HUES48 (cell line): ENCODE measurements around the gene LRRTM1.

Experiments
- H3K27ac ChIP-seq: one replicate; pipeline ENCODE4 v1.7.0; 2013; ENCODE audit warnings: low read depth, low read length, inconsistent platforms
- H3K27me3 ChIP-seq: 2 replicates; pipeline ENCODE4 v1.6.1; 2013; ENCODE audit warnings: mild to moderate bottlenecking, low read length; ENCODE audit not compliant: control insufficient read depth, insufficient read depth
- H3K36me3 ChIP-seq: 2 replicates; pipeline ENCODE4 v1.6.1; 2013; ENCODE audit warnings: low read length; ENCODE audit not compliant: control insufficient read depth, insufficient read depth
- H3K4me1 ChIP-seq: 2 replicates; pipeline ENCODE4 v1.6.1; 2013; ENCODE audit warnings: mild to moderate bottlenecking, low read length; ENCODE audit not compliant: control insufficient read depth, insufficient read depth
- H3K4me3 ChIP-seq: 2 replicates; pipeline ENCODE4 v1.5.1; 2013; ENCODE audit warnings: mild to moderate bottlenecking, low read depth, low read length
- H3K9ac ChIP-seq: 2 replicates; pipeline ENCODE4 v1.6.1; 2013; ENCODE audit warnings: mild to moderate bottlenecking, low read depth, low read length, moderate library complexity
- H3K9me3 ChIP-seq: 2 replicates; pipeline ENCODE4 v1.6.1; 2013; ENCODE audit warnings: low read length; ENCODE audit not compliant: control insufficient read depth, insufficient read depth

The LRRTM1 gene, protein sequence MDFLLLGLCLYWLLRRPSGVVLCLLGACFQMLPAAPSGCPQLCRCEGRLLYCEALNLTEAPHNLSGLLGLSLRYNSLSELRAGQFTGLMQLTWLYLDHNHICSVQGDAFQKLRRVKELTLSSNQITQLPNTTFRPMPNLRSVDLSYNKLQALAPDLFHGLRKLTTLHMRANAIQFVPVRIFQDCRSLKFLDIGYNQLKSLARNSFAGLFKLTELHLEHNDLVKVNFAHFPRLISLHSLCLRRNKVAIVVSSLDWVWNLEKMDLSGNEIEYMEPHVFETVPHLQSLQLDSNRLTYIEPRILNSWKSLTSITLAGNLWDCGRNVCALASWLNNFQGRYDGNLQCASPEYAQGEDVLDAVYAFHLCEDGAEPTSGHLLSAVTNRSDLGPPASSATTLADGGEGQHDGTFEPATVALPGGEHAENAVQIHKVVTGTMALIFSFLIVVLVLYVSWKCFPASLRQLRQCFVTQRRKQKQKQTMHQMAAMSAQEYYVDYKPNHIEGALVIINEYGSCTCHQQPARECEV

DNA sequence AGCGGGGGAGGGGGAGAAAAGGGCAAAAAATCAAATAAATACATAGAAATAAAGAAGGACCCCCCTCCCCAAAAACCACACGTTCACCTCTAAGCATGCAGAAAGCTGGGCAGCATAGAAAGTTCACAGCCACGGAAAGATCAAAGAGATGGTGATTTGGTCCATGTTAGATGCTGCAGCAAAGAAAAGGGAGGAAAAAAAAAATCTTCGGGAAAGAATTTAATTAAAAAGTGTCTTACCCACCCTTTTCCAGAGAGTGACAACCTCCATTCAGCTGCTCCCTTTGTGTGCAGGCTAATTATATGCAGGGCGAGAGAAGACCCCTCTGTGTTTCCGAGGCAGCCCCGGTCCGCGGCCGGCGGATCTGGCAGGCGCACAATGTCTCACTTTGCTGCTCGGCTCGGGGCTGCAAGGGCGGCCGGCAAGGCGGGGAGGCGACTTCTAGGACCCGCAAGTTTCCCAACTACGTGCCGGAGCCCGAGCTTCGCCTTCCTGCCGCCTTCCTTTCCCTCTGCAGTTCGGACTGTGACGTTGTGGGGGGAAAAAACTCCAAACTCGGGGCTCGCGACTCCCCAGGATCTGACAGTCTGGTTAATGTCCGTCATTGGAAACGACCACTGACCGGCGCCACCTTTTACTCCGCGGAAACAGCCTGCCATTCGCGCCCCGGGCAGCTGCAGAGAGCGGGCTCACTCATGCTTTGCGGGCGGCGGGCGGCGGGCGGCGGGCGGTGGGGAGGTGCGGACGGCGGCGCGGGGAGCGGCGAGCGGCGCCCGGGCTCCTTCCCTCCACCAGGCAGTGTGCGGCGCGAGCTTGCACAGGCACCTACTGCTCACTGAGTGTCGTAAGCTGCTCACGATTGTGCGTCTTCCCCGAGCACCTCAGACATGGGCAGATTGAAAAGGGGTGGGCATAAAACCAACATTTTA is at the start of gene LRRTM1:
Gene LRRTM1, minus strand, starts transcription at position 844 of the 929 bp plus-strand sequence. CDS start 933 bp downstream, outside the sequence.
- no peaks in the 10 kb centered on the region for H3K9me3 ChIP-seq
- H3K27ac ChIP-seq: no peak within 1 kb of the TSS
- peak within 1 kb of the TSS; percentile 61 for H3K4me3 ChIP-seq
- peaks cover 80% of the 10 kb centered on the region for H3K27me3 ChIP-seq
- H3K36me3 ChIP-seq: no peaks in the 10 kb centered on the region
- H3K4me1 ChIP-seq: peaks cover 50% of the 10 kb centered on the region
- no peak within 1 kb of the TSS for H3K9ac ChIP-seq

DNA sequence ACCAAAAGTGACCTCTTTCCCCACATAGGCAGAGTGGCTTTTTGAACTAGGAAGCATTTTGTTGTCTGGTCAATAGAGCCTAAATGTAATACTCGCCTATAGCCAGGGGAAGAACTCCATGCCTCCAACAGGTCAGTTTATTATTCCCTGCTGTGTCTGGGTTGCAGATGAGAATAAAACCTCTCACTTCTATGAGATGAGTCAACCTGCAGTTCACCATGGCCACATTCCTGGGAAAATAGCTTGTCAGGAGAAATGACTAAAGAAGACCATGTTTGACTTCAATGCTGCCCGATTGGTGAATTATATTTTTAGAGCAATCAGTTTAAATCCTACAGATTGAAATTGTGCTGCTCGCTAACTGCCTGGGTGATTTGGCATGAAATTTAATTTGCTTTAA is 46.7 kb upstream of the LRRTM1 start:
- Histone ChIP-seq H3K36me3 (no peaks in the 10 kb centered on the region), H3K4me1 (peaks cover 27% of the 10 kb centered on the region), H3K4me3 (no peak overlapping the region), H3K9ac (no peak overlapping the region), H3K27ac (no peak overlapping the region), H3K9me3 (no peaks in the 10 kb centered on the region), H3K27me3 (no peaks in the 10 kb centered on the region)

DNA sequence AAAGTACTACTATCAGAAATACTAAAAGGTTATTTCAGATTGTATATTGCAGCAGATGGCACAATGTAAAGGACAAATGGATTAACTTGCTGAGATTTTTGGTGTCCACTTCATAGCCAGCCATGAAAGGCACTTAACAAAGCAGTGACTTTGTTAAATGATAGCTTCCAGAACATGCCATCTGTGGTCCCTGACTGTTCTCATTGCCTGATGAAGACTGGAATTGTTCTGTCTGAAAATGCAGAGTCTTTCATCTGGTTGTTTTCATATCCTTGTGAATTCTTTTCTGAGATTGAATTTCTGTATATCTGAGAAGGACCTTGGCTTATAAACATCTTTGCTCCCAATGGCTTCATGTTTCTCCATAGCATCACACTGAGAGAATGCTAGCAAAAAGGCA is 44.4 kb upstream of the LRRTM1 start:
- Histone ChIP-seq H3K9ac (no peak overlapping the region), H3K4me1 (peaks cover 27% of the 10 kb centered on the region), H3K36me3 (no peaks in the 10 kb centered on the region), H3K27ac (peak overlapping the region; percentile 24), H3K4me3 (no peak overlapping the region), H3K27me3 (no peaks in the 10 kb centered on the region), H3K9me3 (no peaks in the 10 kb centered on the region)

DNA sequence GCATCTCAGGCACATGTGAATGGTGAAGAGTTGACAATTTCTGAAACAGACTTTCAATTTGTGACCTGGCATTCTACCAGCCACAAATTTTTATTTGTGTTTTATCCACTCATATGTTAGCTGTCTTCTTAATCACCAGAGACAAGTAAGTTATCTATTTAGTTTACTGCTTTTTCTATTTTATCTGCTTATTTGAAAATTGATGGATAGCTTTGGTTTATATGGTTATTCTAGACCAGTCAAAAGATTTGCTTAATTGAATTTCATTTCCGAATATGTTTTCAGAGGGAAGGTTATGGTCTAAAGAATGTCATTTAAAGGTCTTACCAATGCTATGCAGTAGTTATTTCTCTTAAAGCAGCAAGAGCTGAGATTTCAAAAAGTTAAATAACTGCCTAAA is 43.5 kb upstream of the LRRTM1 start:
- Histone ChIP-seq H3K4me1 (peaks cover 27% of the 10 kb centered on the region), H3K4me3 (no peak overlapping the region), H3K27ac (no peak overlapping the region), H3K9ac (no peak overlapping the region), H3K9me3 (no peaks in the 10 kb centered on the region), H3K27me3 (no peaks in the 10 kb centered on the region), H3K36me3 (no peaks in the 10 kb centered on the region)

DNA sequence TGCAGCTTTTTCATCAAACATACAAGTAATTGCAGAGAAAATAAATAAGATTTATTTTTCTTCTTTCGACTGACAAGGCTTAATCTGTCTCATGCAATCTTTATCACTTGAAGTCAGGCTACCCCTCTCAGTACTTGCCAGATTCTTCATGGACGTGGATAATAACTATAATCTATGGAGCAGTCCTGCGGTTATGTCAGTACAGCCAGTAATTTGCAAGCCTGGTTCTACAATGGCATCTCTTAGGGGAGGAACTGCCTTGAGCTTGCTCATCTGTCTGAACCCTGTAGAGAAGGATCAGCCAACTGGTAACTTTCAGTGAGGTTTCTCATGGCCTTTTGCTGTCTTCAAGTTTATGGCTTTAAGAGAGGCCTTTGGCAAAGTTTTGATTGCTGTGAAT is 35.5 kb upstream of the LRRTM1 start:
- Histone ChIP-seq H3K4me3 (no peak overlapping the region), H3K27me3 (no peaks in the 10 kb centered on the region), H3K9me3 (no peaks in the 10 kb centered on the region), H3K27ac (no peak overlapping the region), H3K36me3 (no peaks in the 10 kb centered on the region), H3K9ac (no peak overlapping the region), H3K4me1 (no peaks in the 10 kb centered on the region)

DNA sequence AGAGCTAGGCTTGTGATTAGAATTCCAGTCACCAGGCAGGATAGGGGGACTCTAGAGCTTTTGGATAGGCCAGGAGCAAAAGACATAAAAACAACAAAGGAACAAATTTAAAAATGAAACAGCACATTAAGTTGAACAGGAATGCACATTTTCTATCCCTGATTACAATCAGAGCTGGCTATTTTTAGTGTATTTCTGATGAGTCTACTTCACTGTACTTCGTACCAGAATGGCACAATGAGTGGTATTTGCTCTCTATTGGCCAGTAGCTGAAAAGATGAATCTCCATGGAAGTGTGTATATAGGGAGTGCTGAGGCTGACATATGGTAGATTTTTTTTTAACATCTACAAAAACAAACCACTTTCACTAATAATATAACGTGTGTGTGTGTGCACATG is 34.2 kb upstream of the LRRTM1 start:
- H3K27ac ChIP-seq: no peak overlapping the region
- no peak overlapping the region for H3K4me3 ChIP-seq
- H3K9me3 ChIP-seq: no peaks in the 10 kb centered on the region
- H3K27me3 ChIP-seq: no peaks in the 10 kb centered on the region
- no peaks in the 10 kb centered on the region for H3K36me3 ChIP-seq
- no peaks in the 10 kb centered on the region for H3K4me1 ChIP-seq
- H3K9ac ChIP-seq: no peak overlapping the region

DNA sequence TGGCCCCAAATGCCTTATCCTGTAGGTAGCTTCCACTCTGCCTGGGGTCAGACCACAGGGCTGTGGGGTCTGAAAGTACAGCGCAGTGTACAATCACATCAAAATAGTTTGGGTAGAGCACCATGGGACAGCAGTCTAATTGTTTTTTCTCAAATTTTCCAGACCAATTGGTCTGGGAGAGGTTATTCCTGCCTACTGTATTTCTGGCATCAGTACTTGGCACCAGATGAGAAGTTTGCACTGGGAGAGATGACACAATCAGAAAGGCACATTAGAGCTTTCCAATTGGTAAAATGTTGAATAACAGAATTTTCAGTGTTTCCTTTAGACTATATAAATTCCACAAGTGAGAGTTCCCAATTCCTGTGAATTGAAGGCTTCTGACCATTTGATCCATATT is 30.9 kb upstream of the LRRTM1 start:
- Histone ChIP-seq H3K27ac (no peak overlapping the region), H3K9ac (no peak overlapping the region), H3K4me3 (no peak overlapping the region), H3K27me3 (no peaks in the 10 kb centered on the region), H3K4me1 (peaks cover 2% of the 10 kb centered on the region; the same call in 1 of the 2 replicates), H3K36me3 (no peaks in the 10 kb centered on the region), H3K9me3 (no peaks in the 10 kb centered on the region)

DNA sequence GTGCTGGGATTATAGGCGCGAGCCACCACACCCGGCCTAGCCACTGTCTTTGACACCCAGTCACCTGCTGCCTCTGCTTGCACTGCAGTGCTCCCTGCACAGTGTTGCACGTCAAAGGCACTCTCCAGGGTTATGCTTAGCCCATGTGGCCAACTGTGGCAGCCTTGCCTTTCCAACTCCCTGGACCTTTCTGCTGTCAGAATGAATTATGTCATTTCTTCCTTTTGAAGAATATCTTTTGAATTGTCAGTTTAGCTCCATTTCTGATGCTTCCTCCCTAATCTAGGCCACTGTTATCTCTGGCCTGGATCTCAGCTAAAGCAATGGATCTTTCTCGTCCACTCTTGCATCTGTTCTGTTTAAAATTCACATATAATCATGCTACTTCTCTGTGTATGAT is 29.3 kb upstream of the LRRTM1 start:
- H3K4me3 ChIP-seq: no peak overlapping the region
- no peaks in the 10 kb centered on the region for H3K36me3 ChIP-seq
- peaks cover 9% of the 10 kb centered on the region; the same call in 1 of the 2 replicates for H3K4me1 ChIP-seq
- no peak overlapping the region for H3K27ac ChIP-seq
- no peaks in the 10 kb centered on the region for H3K27me3 ChIP-seq
- no peaks in the 10 kb centered on the region for H3K9me3 ChIP-seq
- no peak overlapping the region for H3K9ac ChIP-seq

DNA sequence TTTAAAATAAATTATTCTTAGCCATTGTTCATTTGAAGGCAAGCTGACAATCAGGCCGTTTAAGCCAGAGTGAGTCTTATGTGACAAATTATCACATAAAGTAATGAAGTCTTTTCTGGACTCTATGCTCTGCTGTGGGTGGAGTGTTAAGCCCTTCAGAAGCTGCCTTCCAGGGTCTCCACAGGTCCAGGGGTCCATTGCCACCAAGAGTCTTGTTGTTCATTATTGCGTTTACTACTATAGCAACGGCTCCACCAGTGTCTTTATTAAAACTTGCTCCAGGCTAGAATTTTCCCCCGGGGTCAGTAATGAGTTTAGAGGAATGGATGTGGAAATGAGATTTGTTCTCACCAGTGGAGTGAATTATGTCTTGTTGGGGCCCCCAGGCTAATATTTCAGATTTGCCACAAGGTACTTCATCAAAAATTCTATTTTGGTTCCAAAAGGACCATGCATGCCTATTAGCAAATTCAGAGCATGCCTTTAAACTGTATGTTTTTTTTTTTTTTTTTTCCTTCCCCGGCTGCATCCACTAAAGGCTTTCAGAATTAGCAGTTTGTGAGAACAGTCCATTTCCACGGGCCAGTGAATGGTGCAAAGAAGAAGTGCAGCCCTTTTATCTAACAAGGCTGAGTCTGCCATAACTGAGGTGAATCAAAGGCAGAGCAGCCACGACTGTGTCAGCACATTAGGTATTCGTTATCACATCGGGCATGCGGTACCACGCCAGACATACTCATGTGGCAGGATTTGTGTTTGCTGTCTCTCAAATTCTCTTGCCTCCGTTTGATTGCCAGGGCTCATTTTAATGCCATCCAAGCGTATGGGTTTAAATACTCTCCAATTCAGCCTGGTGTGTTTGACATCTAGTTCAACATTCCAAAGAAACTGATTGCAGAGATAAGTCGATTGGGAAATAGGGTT is 26.2 kb upstream of the LRRTM1 start:
- no peaks in the 10 kb centered on the region for H3K36me3 ChIP-seq
- no peaks in the 10 kb centered on the region for H3K9me3 ChIP-seq
- no peak overlapping the region for H3K4me3 ChIP-seq
- no peak overlapping the region for H3K9ac ChIP-seq
- no peak overlapping the region for H3K27ac ChIP-seq
- H3K4me1 ChIP-seq: peaks cover 20% of the 10 kb centered on the region
- no peaks in the 10 kb centered on the region for H3K27me3 ChIP-seq

DNA sequence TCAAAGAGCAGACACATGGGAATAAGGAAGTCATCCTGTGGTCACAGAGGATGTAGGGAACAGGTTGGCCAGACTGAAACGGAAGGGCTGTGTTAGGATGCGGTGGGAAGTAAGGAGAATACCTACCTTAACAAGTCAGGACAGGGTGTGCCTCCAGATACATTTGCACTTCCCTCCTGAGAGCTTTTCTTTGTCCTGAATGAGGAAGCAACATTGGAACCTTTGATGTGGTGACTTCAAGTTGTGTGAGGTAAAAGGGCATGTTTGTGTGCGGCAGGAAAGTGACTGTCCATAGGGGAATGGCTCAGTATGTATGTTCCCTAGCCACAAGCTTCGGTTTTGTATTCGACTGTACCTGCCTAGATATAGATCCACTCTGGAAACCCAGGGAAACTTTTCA is 24.9 kb upstream of the LRRTM1 start:
- Histone ChIP-seq H3K36me3 (no peaks in the 10 kb centered on the region), H3K27me3 (no peaks in the 10 kb centered on the region), H3K9ac (no peak overlapping the region), H3K27ac (no peak overlapping the region), H3K4me1 (peaks cover 33% of the 10 kb centered on the region), H3K9me3 (no peaks in the 10 kb centered on the region), H3K4me3 (no peak overlapping the region)
